HG03139 (cell line): ENCODE measurements around the gene HLA-DRB1.
"Not testable (repeated sequence)": the region's sequence is repeated elsewhere in the genome, so short reads cannot be mapped to it uniquely, and the experiment has no call there.

Source experiments
- ATAC-seq: cut with Tn5 transposase; IDR thresholded peaks from one replicate; pipeline ENCODE4 v1.9.1; 2021; ENCODE audit not compliant: unreplicated experiment

The HLA-DRB1 gene

GRCh38 chr6:32589596-32590449 lies at the start of gene HLA-DRB1:
HLA-DRB1 (minus strand) TSS chr6:32589848; CDS start chr6:32589742, 106 bp downstream.
- peak; percentile 91 for ATAC-seq

GRCh38 chr6:32638532-32639219 lies 49.0 kb upstream of the HLA-DRB1 start:
- ATAC-seq: no peak

GRCh38 chr6:32637883-32638282 lies 48.2 kb upstream of the HLA-DRB1 start:
- ATAC-seq: no peak

GRCh38 chr6:32637219-32637880 lies 47.7 kb upstream of the HLA-DRB1 start, which contains the start of gene HLA-DQA1:
HLA-DQA1 (plus strand) TSS chr6:32637406; CDS start chr6:32637459, 53 bp downstream.
- ATAC-seq: peak; percentile 53

- no peak for ATAC-seq
Measured at GRCh38 chr6:32635526-32636123, 46.0 kb upstream of the HLA-DRB1 start.

- not testable (repeated sequence) for ATAC-seq
Measured at GRCh38 chr6:32629793-32630192, 40.1 kb upstream of the HLA-DRB1 start.

- no peak for ATAC-seq
Measured at GRCh38 chr6:32627831-32628230, 38.2 kb upstream of the HLA-DRB1 start.

- ATAC-seq: no peak
Measured at GRCh38 chr6:32627249-32627648, 37.6 kb upstream of the HLA-DRB1 start.

- ATAC-seq: no peak
Measured at GRCh38 chr6:32625137-32625536, 35.5 kb upstream of the HLA-DRB1 start.

- ATAC-seq: no peak
Measured at GRCh38 chr6:32624565-32624964, 34.9 kb upstream of the HLA-DRB1 start.

- ATAC-seq: no peak
Measured at GRCh38 chr6:32623693-32624092, 34.0 kb upstream of the HLA-DRB1 start.

GRCh38 chr6:32622545-32623401 lies 33.1 kb upstream of the HLA-DRB1 start:
- ATAC-seq: peak; percentile 74

- no peak for ATAC-seq
Measured at GRCh38 chr6:32621372-32621771, 31.7 kb upstream of the HLA-DRB1 start.

GRCh38 chr6:32617751-32618150 lies 28.1 kb upstream of the HLA-DRB1 start:
- ATAC-seq: no peak

- ATAC-seq: no peak
Measured at GRCh38 chr6:32615885-32616532, 26.4 kb upstream of the HLA-DRB1 start.

- no peak for ATAC-seq
Measured at GRCh38 chr6:32614366-32615081, 24.9 kb upstream of the HLA-DRB1 start.

GRCh38 chr6:32613475-32613874 lies 23.8 kb upstream of the HLA-DRB1 start:
- ATAC-seq: no peak

- no peak for ATAC-seq
Measured at GRCh38 chr6:32610682-32611296, 21.1 kb upstream of the HLA-DRB1 start.
